WTC11 (cell line): ENCODE data around the gene IFNG.

Experiments
- CBFB ChIP-seq: sonication (generic); formaldehyde crosslinking; IDR thresholded peaks from 2 replicates; pipeline ENCODE4 v1.8.1; 2022; ENCODE audit warnings: mild to moderate bottlenecking, low read depth, missing genetic modification reagents
- FOXJ3 ChIP-seq: sonication (generic); formaldehyde crosslinking; IDR thresholded peaks from 2 replicates; pipeline ENCODE4 v1.9.0; 2021; ENCODE audit warnings: missing genetic modification reagents, mild to moderate bottlenecking, borderline replicate concordance
- JUN ChIP-seq: sonication (generic); formaldehyde crosslinking; IDR thresholded peaks from 2 replicates; pipeline ENCODE4 v1.8.0; 2023; ENCODE audit warnings: mild to moderate bottlenecking, missing genetic modification reagents
- NFE2L1 ChIP-seq: sonication (generic); formaldehyde crosslinking; IDR thresholded peaks from 2 replicates; pipeline ENCODE4 v1.8.1; 2023; ENCODE audit warnings: missing genetic modification reagents
- NFYB ChIP-seq: sonication (generic); formaldehyde crosslinking; conservative IDR thresholded peaks from 2 replicates; pipeline ENCODE4 v1.8.0; 2022; ENCODE audit warnings: low read depth, missing genetic modification reagents
- TEAD1 ChIP-seq: sonication (generic); formaldehyde crosslinking; IDR thresholded peaks from 2 replicates; pipeline ENCODE4 v1.8.0; 2022; ENCODE audit warnings: mild to moderate bottlenecking, missing genetic modification reagents
- TP53 ChIP-seq: sonication (generic); formaldehyde crosslinking; IDR thresholded peaks from 2 replicates; pipeline ENCODE4 v1.8.1; 2023; ENCODE audit warnings: mild to moderate bottlenecking, missing genetic modification reagents
- TF ChIP-seq, protein P1 (sequence below): sonication (generic); formaldehyde crosslinking; IDR thresholded peaks from 2 replicates; pipeline ENCODE4 v1.8.0; 2022; ENCODE audit warnings: mild to moderate bottlenecking, missing genetic modification reagents
- TF ChIP-seq, protein P2 (sequence below): sonication (generic); formaldehyde crosslinking; IDR thresholded peaks from 2 replicates; pipeline ENCODE4 v1.8.1; 2023; ENCODE audit warnings: mild to moderate bottlenecking, missing genetic modification reagents, borderline replicate concordance
- TF ChIP-seq, protein P3 (sequence below): sonication (generic); formaldehyde crosslinking; IDR thresholded peaks from 2 replicates; pipeline ENCODE4 v1.8.1; 2023; ENCODE audit warnings: mild to moderate bottlenecking, missing genetic modification reagents
- TF ChIP-seq, protein P4 (sequence below): fragments of 200-600 bp; IDR thresholded peaks from 2 replicates; pipeline ENCODE4 v1.8.0; 2022; ENCODE audit warnings: antibody characterized with exemption
- TF ChIP-seq, protein P5 (sequence below): sonication (generic); formaldehyde crosslinking; IDR thresholded peaks from 2 replicates; pipeline ENCODE4 v1.8.1; 2023; ENCODE audit warnings: mild to moderate bottlenecking, moderate library complexity, missing genetic modification reagents
- TF ChIP-seq, protein P6 (sequence below): sonication (generic); formaldehyde crosslinking; IDR thresholded peaks from 2 replicates; pipeline ENCODE4 v1.8.1; 2023; ENCODE audit warnings: mild to moderate bottlenecking, missing genetic modification reagents, moderate library complexity

DNA sequence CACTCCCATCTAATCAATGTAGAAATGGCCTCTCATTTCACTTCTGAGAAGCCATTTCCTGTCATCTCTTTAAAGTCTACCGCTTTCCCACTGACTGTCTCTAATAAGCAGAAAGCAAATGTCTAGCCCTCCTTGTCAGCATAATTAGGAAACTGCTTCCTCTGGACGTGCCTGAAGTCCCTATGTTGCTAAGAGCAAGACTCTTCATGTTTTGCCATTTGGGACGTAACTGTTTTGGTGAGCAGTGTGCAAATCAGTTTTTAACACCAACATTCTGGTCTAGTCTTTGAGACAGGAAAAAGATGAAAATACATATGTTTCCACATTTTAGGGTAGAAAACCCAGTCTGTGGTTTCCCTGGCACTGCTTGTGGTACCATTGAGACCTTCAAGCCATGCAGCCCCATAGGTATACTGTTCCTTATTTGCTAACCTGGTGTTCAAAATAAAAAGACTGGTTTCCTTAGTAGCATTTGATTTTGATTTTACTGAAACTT, 22.2 kb downstream of the IFNG start:
- TF ChIP-seq TP53 (CRISPR knock-in tag) (no peak), CBFB (CRISPR knock-in tag) (no peak), NFE2L1 (CRISPR knock-in tag) (no peak), NFYB (CRISPR knock-in tag) (no peak), FOXJ3 (no peak), TEAD1 (CRISPR knock-in tag) (no peak), JUN (no peak)
- TF ChIP-seq, protein P1, sequence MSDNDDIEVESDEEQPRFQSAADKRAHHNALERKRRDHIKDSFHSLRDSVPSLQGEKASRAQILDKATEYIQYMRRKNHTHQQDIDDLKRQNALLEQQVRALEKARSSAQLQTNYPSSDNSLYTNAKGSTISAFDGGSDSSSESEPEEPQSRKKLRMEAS (CRISPR knock-in tag), result no peak
- TF ChIP-seq, protein P2, sequence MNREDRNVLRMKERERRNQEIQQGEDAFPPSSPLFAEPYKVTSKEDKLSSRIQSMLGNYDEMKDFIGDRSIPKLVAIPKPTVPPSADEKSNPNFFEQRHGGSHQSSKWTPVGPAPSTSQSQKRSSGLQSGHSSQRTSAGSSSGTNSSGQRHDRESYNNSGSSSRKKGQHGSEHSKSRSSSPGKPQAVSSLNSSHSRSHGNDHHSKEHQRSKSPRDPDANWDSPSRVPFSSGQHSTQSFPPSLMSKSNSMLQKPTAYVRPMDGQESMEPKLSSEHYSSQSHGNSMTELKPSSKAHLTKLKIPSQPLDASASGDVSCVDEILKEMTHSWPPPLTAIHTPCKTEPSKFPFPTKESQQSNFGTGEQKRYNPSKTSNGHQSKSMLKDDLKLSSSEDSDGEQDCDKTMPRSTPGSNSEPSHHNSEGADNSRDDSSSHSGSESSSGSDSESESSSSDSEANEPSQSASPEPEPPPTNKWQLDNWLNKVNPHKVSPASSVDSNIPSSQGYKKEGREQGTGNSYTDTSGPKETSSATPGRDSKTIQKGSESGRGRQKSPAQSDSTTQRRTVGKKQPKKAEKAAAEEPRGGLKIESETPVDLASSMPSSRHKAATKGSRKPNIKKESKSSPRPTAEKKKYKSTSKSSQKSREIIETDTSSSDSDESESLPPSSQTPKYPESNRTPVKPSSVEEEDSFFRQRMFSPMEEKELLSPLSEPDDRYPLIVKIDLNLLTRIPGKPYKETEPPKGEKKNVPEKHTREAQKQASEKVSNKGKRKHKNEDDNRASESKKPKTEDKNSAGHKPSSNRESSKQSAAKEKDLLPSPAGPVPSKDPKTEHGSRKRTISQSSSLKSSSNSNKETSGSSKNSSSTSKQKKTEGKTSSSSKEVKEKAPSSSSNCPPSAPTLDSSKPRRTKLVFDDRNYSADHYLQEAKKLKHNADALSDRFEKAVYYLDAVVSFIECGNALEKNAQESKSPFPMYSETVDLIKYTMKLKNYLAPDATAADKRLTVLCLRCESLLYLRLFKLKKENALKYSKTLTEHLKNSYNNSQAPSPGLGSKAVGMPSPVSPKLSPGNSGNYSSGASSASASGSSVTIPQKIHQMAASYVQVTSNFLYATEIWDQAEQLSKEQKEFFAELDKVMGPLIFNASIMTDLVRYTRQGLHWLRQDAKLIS (CRISPR knock-in tag), result no peak
- TF ChIP-seq, protein P3, sequence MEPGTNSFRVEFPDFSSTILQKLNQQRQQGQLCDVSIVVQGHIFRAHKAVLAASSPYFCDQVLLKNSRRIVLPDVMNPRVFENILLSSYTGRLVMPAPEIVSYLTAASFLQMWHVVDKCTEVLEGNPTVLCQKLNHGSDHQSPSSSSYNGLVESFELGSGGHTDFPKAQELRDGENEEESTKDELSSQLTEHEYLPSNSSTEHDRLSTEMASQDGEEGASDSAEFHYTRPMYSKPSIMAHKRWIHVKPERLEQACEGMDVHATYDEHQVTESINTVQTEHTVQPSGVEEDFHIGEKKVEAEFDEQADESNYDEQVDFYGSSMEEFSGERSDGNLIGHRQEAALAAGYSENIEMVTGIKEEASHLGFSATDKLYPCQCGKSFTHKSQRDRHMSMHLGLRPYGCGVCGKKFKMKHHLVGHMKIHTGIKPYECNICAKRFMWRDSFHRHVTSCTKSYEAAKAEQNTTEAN (CRISPR knock-in tag), result no peak
- TF ChIP-seq, protein P4, sequence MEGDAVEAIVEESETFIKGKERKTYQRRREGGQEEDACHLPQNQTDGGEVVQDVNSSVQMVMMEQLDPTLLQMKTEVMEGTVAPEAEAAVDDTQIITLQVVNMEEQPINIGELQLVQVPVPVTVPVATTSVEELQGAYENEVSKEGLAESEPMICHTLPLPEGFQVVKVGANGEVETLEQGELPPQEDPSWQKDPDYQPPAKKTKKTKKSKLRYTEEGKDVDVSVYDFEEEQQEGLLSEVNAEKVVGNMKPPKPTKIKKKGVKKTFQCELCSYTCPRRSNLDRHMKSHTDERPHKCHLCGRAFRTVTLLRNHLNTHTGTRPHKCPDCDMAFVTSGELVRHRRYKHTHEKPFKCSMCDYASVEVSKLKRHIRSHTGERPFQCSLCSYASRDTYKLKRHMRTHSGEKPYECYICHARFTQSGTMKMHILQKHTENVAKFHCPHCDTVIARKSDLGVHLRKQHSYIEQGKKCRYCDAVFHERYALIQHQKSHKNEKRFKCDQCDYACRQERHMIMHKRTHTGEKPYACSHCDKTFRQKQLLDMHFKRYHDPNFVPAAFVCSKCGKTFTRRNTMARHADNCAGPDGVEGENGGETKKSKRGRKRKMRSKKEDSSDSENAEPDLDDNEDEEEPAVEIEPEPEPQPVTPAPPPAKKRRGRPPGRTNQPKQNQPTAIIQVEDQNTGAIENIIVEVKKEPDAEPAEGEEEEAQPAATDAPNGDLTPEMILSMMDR, result no peak
- TF ChIP-seq, protein P5, sequence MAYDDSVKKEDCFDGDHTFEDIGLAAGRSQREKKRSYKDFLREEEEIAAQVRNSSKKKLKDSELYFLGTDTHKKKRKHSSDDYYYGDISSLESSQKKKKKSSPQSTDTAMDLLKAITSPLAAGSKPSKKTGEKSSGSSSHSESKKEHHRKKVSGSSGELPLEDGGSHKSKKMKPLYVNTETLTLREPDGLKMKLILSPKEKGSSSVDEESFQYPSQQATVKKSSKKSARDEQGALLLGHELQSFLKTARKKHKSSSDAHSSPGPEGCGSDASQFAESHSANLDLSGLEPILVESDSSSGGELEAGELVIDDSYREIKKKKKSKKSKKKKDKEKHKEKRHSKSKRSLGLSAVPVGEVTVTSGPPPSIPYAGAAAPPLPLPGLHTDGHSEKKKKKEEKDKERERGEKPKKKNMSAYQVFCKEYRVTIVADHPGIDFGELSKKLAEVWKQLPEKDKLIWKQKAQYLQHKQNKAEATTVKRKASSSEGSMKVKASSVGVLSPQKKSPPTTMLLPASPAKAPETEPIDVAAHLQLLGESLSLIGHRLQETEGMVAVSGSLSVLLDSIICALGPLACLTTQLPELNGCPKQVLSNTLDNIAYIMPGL (CRISPR knock-in tag), result no peak
- TF ChIP-seq, protein P6, sequence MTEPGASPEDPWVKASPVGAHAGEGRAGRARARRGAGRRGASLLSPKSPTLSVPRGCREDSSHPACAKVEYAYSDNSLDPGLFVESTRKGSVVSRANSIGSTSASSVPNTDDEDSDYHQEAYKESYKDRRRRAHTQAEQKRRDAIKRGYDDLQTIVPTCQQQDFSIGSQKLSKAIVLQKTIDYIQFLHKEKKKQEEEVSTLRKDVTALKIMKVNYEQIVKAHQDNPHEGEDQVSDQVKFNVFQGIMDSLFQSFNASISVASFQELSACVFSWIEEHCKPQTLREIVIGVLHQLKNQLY (CRISPR knock-in tag), result no peak
